Astrocyte of the spinal cord (primary cell): Measurements from ENCODE around the gene ZDHHC7.

Experiments
- DNase-seq: peaks from one replicate; pipeline ENCODE4 v3.0.0; 2011; ENCODE audit warnings: low read depth, low spot score
- H3K4me3 ChIP-seq: 2 replicates; pipeline ENCODE4 v1.5.1; 2011; ENCODE audit warnings: low read depth, mild to moderate bottlenecking, low read length, moderate library complexity
- in situ Hi-C: cut with HindIII; loops from 2 replicates; pipeline ENCODE4 v1.10.0; 2017; ENCODE audit warnings: low sequenced_read_pairs
- TF ChIP-seq, protein P1 (sequence below): IDR thresholded peaks from 2 replicates; pipeline ENCODE4 v1.5.1; 2012; ENCODE audit warnings: low read depth, mild to moderate bottlenecking, low read length, inconsistent platforms

The ZDHHC7 gene

DNA sequence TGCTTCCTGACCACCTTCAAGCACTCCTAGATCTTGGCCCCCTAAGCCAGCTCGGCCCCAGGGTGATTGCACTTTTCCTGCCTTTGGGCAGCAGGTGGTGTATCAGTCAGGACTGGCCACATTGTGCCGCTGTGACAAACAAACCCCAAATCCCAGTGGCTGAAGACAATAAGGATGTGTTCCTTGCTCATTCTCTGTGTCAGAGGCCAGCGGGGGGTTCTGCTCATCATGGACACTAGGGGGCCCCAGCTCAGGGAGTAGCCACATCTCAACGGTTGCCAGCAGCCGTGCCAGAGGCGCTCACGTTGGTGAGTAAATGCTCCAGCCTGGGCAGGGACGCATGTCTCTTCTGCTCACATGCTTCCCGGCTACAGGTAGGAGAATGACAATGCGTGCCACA is 60.4 kb downstream of the ZDHHC7 start:
- TF ChIP-seq, protein P1, sequence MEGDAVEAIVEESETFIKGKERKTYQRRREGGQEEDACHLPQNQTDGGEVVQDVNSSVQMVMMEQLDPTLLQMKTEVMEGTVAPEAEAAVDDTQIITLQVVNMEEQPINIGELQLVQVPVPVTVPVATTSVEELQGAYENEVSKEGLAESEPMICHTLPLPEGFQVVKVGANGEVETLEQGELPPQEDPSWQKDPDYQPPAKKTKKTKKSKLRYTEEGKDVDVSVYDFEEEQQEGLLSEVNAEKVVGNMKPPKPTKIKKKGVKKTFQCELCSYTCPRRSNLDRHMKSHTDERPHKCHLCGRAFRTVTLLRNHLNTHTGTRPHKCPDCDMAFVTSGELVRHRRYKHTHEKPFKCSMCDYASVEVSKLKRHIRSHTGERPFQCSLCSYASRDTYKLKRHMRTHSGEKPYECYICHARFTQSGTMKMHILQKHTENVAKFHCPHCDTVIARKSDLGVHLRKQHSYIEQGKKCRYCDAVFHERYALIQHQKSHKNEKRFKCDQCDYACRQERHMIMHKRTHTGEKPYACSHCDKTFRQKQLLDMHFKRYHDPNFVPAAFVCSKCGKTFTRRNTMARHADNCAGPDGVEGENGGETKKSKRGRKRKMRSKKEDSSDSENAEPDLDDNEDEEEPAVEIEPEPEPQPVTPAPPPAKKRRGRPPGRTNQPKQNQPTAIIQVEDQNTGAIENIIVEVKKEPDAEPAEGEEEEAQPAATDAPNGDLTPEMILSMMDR = peak; percentile 34
- DNase-seq = no peak
- no peak overlapping the region for H3K4me3 ChIP-seq
- in situ Hi-C loops = no loop called here

GRCh38 chr16:84949772-84950436 is 61.4 kb downstream of the ZDHHC7 start:
- TF ChIP-seq, protein P1 = no peak
- in situ Hi-C loops = no loop called here
- no peak overlapping the region for H3K4me3 ChIP-seq
- no peak for DNase-seq

- no peak for DNase-seq
Observed at GRCh38 chr16:84948851-84949610, 62.3 kb downstream of the ZDHHC7 start.

GRCh38 chr16:84947996-84948850 is 63.1 kb downstream of the ZDHHC7 start:
- in situ Hi-C loops = no loop called here
- TF ChIP-seq, protein P1 = no peak

More at GRCh38 chr16:84948851-84949610, 62.3 kb downstream of the ZDHHC7 start:
- H3K4me3 ChIP-seq = no peak overlapping the region
- in situ Hi-C loops = no loop called here
- TF ChIP-seq, protein P1 = no peak

DNA sequence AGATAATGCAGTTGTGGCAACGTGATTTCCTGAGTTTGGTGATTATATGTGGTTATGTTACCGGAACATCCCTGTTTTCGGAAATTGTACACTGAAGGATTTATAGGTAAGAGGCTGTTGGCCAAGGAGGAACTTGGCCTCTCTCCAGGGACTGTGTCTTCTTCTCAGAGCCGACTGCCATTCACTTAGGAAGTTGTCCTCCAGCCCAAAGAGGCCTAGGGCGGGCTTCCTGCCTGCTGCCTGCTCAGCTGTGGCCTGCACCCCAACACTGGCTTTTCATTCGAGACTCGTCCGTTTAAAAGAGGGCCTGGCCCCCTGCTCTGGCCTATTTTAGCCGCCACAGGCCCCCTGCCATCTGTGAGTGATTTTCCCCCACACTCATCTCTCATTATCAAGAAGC is 64.3 kb downstream of the ZDHHC7 start:
- no peak overlapping the region for H3K4me3 ChIP-seq
- TF ChIP-seq, protein P1 = no peak
- DNase-seq = no peak
- in situ Hi-C loops = no loop called here

More at GRCh38 chr16:84947996-84948850, 63.1 kb downstream of the ZDHHC7 start:
- no peak overlapping the region for H3K4me3 ChIP-seq
- DNase-seq = no peak

DNA sequence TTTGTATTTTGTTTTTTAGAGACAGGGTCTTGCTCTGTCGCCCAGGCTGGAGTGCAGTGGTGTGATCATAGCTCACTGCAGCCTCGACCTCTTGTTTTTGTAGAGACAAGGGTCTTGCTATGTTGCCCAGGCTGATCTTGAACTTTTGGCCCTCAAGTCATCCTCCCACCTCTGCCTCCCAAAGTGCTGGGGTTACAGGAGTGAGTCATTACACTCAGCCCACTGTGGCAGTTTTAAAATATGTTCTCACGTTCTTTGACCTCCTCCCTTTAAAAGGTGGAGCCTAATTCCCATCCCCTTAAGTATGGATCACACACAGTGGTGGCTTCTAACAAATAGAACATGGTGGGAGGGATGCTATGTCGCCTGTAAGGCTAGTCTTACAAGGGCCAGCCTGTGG is 67.7 kb downstream of the ZDHHC7 start:
- no peak overlapping the region for H3K4me3 ChIP-seq
- in situ Hi-C loops = no loop called here
- no peak for DNase-seq
- TF ChIP-seq, protein P1 = no peak
